Measurements from ENCODE around the gene SIRPG. TPM values are rescaled to one million over a fixed set of nuclear protein-coding genes. Genes with fewer than 3 reads are reported as not detected.

SIRPG gene
- total RNA-seq, 4 donors from 2014 or later: 0.30 TPM; not detected in 3

DNA sequence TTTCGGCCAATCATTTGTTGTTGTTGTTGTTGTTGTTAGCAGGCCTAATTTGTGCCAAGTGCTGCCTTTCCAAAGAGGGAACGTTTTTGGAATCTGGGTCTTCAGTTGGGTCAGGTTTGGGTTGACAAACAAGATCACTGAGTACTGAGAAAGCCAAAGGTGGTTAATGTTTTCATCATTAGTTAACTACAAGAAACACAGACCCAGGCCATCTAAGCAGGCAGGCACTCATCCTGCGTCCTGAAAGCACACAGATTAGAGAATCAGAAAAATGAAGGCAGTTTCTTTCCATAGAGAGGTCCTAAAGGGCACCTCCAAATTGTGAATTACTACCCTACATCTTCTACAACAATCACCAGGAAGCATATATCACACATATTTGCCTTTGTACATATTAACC, 15.1 kb upstream of the SIRPG start:
- WGBS, 2 donors: 55 to 67% methylated on average over 3 of the region's 3 CpGs
- H3K36me3 ChIP-seq: no peaks in the 10 kb centered on the region
- no peaks in the 10 kb centered on the region for H3K9me3 ChIP-seq
- no peaks in the 10 kb centered on the region for H3K4me1 ChIP-seq
- no peak for DNase-seq (ENCODE audit: low spot score in 2 of 2)
- H3K27ac ChIP-seq: no peak overlapping the region
- TF ChIP-seq EP300 (IDR thresholded peaks at IDR 0.05): no peak
- TF ChIP-seq POLR2A (IDR thresholded peaks at IDR 0.05): no peak
- TF ChIP-seq, protein P1, sequence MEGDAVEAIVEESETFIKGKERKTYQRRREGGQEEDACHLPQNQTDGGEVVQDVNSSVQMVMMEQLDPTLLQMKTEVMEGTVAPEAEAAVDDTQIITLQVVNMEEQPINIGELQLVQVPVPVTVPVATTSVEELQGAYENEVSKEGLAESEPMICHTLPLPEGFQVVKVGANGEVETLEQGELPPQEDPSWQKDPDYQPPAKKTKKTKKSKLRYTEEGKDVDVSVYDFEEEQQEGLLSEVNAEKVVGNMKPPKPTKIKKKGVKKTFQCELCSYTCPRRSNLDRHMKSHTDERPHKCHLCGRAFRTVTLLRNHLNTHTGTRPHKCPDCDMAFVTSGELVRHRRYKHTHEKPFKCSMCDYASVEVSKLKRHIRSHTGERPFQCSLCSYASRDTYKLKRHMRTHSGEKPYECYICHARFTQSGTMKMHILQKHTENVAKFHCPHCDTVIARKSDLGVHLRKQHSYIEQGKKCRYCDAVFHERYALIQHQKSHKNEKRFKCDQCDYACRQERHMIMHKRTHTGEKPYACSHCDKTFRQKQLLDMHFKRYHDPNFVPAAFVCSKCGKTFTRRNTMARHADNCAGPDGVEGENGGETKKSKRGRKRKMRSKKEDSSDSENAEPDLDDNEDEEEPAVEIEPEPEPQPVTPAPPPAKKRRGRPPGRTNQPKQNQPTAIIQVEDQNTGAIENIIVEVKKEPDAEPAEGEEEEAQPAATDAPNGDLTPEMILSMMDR (IDR thresholded peaks at IDR 0.05): no peak
- H3K27me3 ChIP-seq: no peaks in the 10 kb centered on the region
- no peak overlapping the region for H3K4me3 ChIP-seq

DNA sequence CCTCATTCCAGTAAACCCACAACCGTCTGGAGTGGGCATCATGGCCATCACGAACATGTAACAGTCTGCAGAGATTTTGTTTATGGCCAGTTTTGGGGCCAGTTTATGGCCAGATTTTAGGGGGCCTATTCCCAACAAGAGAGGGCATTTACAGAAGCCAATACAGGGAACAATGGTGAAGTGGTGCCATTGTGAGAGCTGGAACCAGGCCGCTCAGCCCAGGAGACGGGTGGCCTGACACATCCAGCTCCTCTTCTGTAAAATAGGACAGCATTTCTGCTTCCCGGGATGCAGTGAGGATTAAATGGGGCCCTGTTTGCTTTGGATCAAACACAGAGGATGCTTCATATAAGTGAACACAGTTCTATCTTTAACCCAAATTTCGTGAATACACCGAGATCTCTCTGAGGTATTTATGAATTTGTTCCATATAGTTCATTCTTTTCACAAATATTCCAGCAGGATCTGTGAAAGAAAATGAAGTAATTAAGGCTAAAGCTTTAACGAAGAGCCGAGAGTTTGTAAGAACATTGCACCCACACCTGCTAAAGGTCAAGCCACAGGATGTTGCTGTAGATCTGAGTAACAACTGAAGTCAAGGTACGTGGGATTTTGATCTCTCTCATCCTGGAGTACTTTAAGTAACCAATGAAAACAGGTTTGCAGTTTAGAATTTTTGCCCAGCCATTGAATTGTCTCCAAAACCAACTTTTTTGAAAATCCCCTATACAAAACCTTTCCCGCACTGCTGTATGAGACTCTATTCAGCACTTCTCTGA, 14.5 kb upstream of the SIRPG start:
- DNase-seq (ENCODE audit: low spot score in 2 of 2): no peak
- no peaks in the 10 kb centered on the region for H3K4me1 ChIP-seq
- no peak overlapping the region for H3K27ac ChIP-seq
- 53 to 58% methylated on average over 11 of the region's 11 CpGs for WGBS, 2 donors
- no peaks in the 10 kb centered on the region for H3K27me3 ChIP-seq
- no peaks in the 10 kb centered on the region for H3K9me3 ChIP-seq
- TF ChIP-seq, protein P1 (IDR thresholded peaks at IDR 0.05): no peak
- TF ChIP-seq POLR2A (IDR thresholded peaks at IDR 0.05): no peak
- no peak for TF ChIP-seq EP300 (IDR thresholded peaks at IDR 0.05)
- no peaks in the 10 kb centered on the region for H3K36me3 ChIP-seq
- H3K4me3 ChIP-seq: no peak overlapping the region

DNA sequence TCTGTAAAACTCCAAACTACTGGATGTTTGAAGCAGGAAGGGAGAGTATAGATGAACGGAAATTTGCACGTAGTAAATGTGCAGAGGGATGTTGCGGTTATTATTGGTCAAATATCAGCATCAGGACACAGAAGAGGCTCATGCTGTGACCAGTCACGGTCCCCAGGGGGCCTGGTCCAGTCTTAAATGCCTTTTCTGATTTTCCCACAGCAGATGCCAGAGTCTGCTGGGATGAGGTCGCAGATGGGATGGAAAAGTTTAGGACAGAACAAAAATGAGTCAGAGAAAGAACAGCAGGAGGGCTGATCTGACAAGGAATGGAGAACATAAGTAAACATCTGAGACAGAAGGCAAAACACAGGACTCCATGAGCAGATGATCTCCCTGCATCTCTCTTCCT, 11.7 kb upstream of the SIRPG start:
- H3K4me3 ChIP-seq: no peak overlapping the region
- TF ChIP-seq EP300 (IDR thresholded peaks at IDR 0.05): no peak
- TF ChIP-seq POLR2A (IDR thresholded peaks at IDR 0.05): no peak
- TF ChIP-seq, protein P1 (IDR thresholded peaks at IDR 0.05): no peak
- H3K4me1 ChIP-seq: no peaks in the 10 kb centered on the region
- no peaks in the 10 kb centered on the region for H3K27me3 ChIP-seq
- no peaks in the 10 kb centered on the region for H3K36me3 ChIP-seq
- 64 to 69% methylated on average over 5 of the region's 5 CpGs for WGBS, 2 donors
- H3K27ac ChIP-seq: no peak overlapping the region
- no peak for DNase-seq (ENCODE audit: low spot score in 2 of 2)
- H3K9me3 ChIP-seq: no peaks in the 10 kb centered on the region

DNA sequence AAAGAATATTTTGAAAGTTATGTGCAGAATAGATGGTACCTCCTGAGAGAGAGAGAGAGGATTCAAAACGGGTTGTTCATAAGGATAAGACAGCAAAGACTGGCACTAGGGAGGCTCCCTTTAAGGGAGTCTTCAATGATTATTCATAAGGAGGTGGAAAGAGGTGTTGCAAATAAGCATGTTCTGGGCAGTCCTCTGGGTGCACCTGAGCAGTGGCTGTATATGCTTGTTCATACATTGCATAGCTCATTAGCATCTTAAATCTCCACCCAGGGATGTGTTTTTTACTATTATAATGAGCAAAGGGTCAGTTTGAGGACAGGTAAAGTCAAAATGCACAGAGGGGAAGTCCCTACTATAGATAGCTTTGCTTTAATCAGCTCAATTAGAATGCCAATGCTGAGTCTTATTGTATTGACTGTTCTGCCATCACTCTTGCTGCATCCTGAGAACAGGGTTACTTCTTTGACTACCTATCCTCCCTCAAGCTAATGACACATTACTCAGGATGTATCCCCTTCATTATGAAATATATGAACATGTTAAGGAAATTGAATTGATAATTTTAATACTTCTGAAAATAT, 10.0 kb upstream of the SIRPG start:
- Histone ChIP-seq H3K9me3 (no peaks in the 10 kb centered on the region), H3K27ac (no peak overlapping the region), H3K4me1 (no peaks in the 10 kb centered on the region), H3K36me3 (no peaks in the 10 kb centered on the region), H3K4me3 (no peak overlapping the region), H3K27me3 (no peaks in the 10 kb centered on the region)
- 54 to 73% methylated on average over 1 of the region's 1 CpG for WGBS, 2 donors
- no peak for DNase-seq (ENCODE audit: low spot score in 2 of 2)
- TF ChIP-seq POLR2A (IDR thresholded peaks at IDR 0.05): no peak
- no peak for TF ChIP-seq EP300 (IDR thresholded peaks at IDR 0.05)
- TF ChIP-seq, protein P1 (IDR thresholded peaks at IDR 0.05): no peak

DNA sequence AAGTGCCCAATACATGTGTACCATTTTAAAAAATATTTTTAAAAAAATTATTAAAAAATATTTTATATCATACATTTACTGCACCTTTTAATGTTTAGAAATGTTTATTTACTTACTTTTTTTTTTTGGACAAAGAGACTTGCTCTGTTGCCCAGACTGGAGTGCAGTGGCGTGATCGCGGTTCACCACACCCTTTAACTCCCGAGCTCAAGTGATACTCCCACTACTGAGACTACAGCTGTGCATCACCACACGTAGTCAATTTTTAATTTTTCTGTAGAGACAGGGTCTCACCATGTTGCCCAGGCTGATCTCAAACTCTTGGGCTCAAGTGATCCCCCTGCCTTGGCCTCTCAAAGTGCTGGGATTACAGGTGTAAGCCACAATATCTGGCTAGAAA, 9.2 kb upstream of the SIRPG start:
- WGBS, 2 donors: 59 to 63% methylated on average over 5 of the region's 5 CpGs
- H3K9me3 ChIP-seq: no peaks in the 10 kb centered on the region
- DNase-seq (ENCODE audit: low spot score in 2 of 2): no peak

More for the DNA sequence above, 9.2 kb upstream of the SIRPG start:
- H3K4me3 ChIP-seq: no peak overlapping the region
- no peak for TF ChIP-seq EP300 (IDR thresholded peaks at IDR 0.05)
- H3K36me3 ChIP-seq: no peaks in the 10 kb centered on the region
- H3K4me1 ChIP-seq: no peaks in the 10 kb centered on the region
- no peak overlapping the region for H3K27ac ChIP-seq
- H3K27me3 ChIP-seq: no peaks in the 10 kb centered on the region
